GM23338 (cell line): ENCODE measurements around the gene FAM171A2. TPM values are rescaled to one million over a fixed set of nuclear protein-coding genes. Genes with fewer than 3 reads are reported as not detected.

ENCODE experiments used
- ATAC-seq: fragments of 200-7000 bp; cut with Tn5 transposase; 3 replicates; pipeline ENCODE4 v1.9.1; 2020
- DNase-seq: peaks from one replicate; pipeline ENCODE4 v3.0.0-alpha.2; 2015; ENCODE audit warnings: low spot score
- H2AFZ ChIP-seq: fragments of 200-600 bp; sonication (generic); 2 replicates; pipeline ENCODE4 v1.8.0; 2016; ENCODE audit warnings: antibody characterized with exemption, mild to moderate bottlenecking, moderate library complexity
- H3F3A ChIP-seq: fragments of 200-600 bp; sonication (generic); replicated peaks from 2 replicates; pipeline ENCODE4 v1.8.0; 2017; ENCODE audit warnings: antibody characterized with exemption, mixed run types, low read depth
- H3K27ac ChIP-seq: fragments of 200-600 bp; sonication (generic); 2 replicates; pipeline ENCODE4 v1.6.1; 2016; ENCODE audit warnings: low read depth
- H3K27me3 ChIP-seq: fragments of 200-600 bp; sonication (generic); 2 replicates; pipeline ENCODE4 v1.8.0; 2016; ENCODE audit warnings: mild to moderate bottlenecking, mixed run types, moderate library complexity; ENCODE audit not compliant: insufficient read depth
- H3K36me3 ChIP-seq: fragments of 200-600 bp; sonication (generic); 2 replicates; pipeline ENCODE4 v1.8.0; 2016; ENCODE audit warnings: mild to moderate bottlenecking; ENCODE audit not compliant: insufficient read depth
- H3K4me1 ChIP-seq: fragments of 200-600 bp; sonication (generic); 2 replicates; pipeline ENCODE4 v1.8.0; 2016; ENCODE audit warnings: mild to moderate bottlenecking, moderate library complexity; ENCODE audit not compliant: insufficient read depth
- H3K4me2 ChIP-seq: fragments of 200-600 bp; sonication (generic); 2 replicates; pipeline ENCODE4 v1.7.1; 2017; ENCODE audit warnings: mixed run types
- H3K4me3 ChIP-seq: fragments of 200-600 bp; sonication (generic); 2 replicates; pipeline ENCODE4 v1.6.1; 2016; ENCODE audit warnings: mixed run types
- H3K79me2 ChIP-seq: fragments of 200-600 bp; sonication (generic); replicated peaks from 2 replicates; pipeline ENCODE4 v1.8.0; 2017; ENCODE audit warnings: mild to moderate bottlenecking; ENCODE audit not compliant: insufficient read depth
- H3K9me2 ChIP-seq: fragments of 200-600 bp; sonication (generic); 2 replicates; pipeline ENCODE4 v1.8.0; 2017; ENCODE audit not compliant: insufficient read depth
- H4K20me1 ChIP-seq: fragments of 200-600 bp; sonication (generic); replicated peaks from 2 replicates; pipeline ENCODE4 v1.8.0; 2017; ENCODE audit warnings: mild to moderate bottlenecking; ENCODE audit not compliant: insufficient read depth
- H3K27ac Mint-ChIP-seq: 2 replicates; pipeline ENCODE4 v1.8.0; 2020; ENCODE audit warnings: inconsistent platforms, mild to moderate bottlenecking, moderate library complexity, mixed read lengths
- H3K27me3 Mint-ChIP-seq: 3 replicates; pipeline ENCODE4 v1.8.0; 2022; ENCODE audit warnings: low read depth, mild to moderate bottlenecking, moderate library complexity, mixed read lengths, inconsistent platforms; ENCODE audit not compliant: insufficient read depth, poor library complexity
- H3K36me3 Mint-ChIP-seq: 3 replicates; pipeline ENCODE4 v1.8.0; 2021; ENCODE audit warnings: low read depth, mild to moderate bottlenecking, inconsistent platforms, moderate library complexity, mixed read lengths
- H3K4me1 Mint-ChIP-seq: 3 replicates; pipeline ENCODE4 v1.8.0; 2020; ENCODE audit warnings: mild to moderate bottlenecking, inconsistent platforms, mixed read lengths
- H3K4me3 Mint-ChIP-seq: 3 replicates; pipeline ENCODE4 v1.8.0; 2021; ENCODE audit warnings: moderate library complexity, mild to moderate bottlenecking, inconsistent platforms, mixed read lengths
- H3K9me3 Mint-ChIP-seq: 3 replicates; pipeline ENCODE4 v1.8.0; 2020; ENCODE audit warnings: moderate library complexity, mild to moderate bottlenecking, inconsistent platforms, mixed read lengths
- CREB1 ChIP-seq: fragments of 250-450 bp; sonication (Bioruptor Pico); IDR thresholded peaks from 2 replicates; pipeline ENCODE4 v1.5.0; 2020; ENCODE audit warnings: low read depth, mild to moderate bottlenecking, moderate library complexity
- ETS1 ChIP-seq: IDR thresholded peaks from 2 replicates; pipeline ENCODE4 v1.6.1; 2016; ENCODE audit warnings: antibody characterized with exemption
- EZH2 ChIP-seq: fragments of 200-600 bp; sonication (generic); IDR thresholded peaks from one replicate; pipeline ENCODE4 v1.8.0; 2017; ENCODE audit warnings: antibody characterized with exemption, mild to moderate bottlenecking, low read depth; ENCODE audit not compliant: unreplicated experiment
- JUNB ChIP-seq: IDR thresholded peaks from one replicate; pipeline ENCODE4 v1.6.1; 2016; ENCODE audit warnings: antibody characterized with exemption; ENCODE audit not compliant: unreplicated experiment
- NANOG ChIP-seq: IDR thresholded peaks from 2 replicates; pipeline ENCODE4 v1.6.1; 2016; ENCODE audit warnings: antibody characterized with exemption, borderline replicate concordance
- POLR2AphosphoS5 ChIP-seq: IDR thresholded peaks from 2 replicates; pipeline ENCODE4 v1.6.1; 2016; ENCODE audit warnings: antibody characterized with exemption, low read depth
- ZNF114 ChIP-seq: fragments of 250-450 bp; sonication (Bioruptor Pico); IDR thresholded peaks from 2 replicates; pipeline ENCODE4 v1.5.0; 2020; ENCODE audit warnings: mild to moderate bottlenecking, moderate library complexity
- polyA plus RNA-seq: library from polyadenylated mRNA; unstranded; fragments of >200 nt; fragmentation: Nextera tagmentation; extraction: Ambion mirVana; gene quantifications from 2 replicates; pipeline ENCODE4 v1.2.1, GENCODE V29; 2016
- total RNA-seq: library from RNA; depleted of rRNA; stranded (reverse); fragments of >200 nt; shearing (Covaris generic); gene quantifications from 2 replicates; pipeline ENCODE4 v1.2.3, GENCODE V29; 2014
- TF ChIP-seq, protein P1 (sequence below): fragments of 250-450 bp; sonication (Bioruptor Pico); IDR thresholded peaks from 2 replicates; pipeline ENCODE4 v1.5.0; 2020; ENCODE audit warnings: mild to moderate bottlenecking, moderate library complexity

FAM171A2 gene
- total and polyA plus RNA-seq, 2 experiments from 2014 or later: 4.1 to 35.4 TPM

DNA sequence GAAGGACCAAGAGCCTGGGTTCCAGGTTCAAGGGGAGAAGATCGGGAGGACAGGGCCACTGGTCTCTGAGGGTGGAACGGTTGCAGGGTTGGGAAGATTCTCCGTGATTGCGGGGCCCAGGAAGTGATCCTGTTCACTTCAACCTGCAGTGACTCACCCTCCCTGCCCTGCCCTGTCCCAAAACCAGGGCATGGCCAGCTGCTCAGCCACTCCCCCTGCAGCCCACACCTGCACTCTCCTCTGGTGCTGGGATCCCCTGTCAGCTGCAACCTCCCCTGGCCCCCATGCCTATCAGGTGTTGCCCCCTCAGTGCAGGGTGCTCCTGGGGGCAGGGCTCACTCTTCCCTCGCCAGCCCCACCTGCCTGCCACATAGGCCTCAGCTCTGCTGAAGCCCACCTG is 54.2 kb downstream of the FAM171A2 start (continued):
- TF ChIP-seq, protein P1, sequence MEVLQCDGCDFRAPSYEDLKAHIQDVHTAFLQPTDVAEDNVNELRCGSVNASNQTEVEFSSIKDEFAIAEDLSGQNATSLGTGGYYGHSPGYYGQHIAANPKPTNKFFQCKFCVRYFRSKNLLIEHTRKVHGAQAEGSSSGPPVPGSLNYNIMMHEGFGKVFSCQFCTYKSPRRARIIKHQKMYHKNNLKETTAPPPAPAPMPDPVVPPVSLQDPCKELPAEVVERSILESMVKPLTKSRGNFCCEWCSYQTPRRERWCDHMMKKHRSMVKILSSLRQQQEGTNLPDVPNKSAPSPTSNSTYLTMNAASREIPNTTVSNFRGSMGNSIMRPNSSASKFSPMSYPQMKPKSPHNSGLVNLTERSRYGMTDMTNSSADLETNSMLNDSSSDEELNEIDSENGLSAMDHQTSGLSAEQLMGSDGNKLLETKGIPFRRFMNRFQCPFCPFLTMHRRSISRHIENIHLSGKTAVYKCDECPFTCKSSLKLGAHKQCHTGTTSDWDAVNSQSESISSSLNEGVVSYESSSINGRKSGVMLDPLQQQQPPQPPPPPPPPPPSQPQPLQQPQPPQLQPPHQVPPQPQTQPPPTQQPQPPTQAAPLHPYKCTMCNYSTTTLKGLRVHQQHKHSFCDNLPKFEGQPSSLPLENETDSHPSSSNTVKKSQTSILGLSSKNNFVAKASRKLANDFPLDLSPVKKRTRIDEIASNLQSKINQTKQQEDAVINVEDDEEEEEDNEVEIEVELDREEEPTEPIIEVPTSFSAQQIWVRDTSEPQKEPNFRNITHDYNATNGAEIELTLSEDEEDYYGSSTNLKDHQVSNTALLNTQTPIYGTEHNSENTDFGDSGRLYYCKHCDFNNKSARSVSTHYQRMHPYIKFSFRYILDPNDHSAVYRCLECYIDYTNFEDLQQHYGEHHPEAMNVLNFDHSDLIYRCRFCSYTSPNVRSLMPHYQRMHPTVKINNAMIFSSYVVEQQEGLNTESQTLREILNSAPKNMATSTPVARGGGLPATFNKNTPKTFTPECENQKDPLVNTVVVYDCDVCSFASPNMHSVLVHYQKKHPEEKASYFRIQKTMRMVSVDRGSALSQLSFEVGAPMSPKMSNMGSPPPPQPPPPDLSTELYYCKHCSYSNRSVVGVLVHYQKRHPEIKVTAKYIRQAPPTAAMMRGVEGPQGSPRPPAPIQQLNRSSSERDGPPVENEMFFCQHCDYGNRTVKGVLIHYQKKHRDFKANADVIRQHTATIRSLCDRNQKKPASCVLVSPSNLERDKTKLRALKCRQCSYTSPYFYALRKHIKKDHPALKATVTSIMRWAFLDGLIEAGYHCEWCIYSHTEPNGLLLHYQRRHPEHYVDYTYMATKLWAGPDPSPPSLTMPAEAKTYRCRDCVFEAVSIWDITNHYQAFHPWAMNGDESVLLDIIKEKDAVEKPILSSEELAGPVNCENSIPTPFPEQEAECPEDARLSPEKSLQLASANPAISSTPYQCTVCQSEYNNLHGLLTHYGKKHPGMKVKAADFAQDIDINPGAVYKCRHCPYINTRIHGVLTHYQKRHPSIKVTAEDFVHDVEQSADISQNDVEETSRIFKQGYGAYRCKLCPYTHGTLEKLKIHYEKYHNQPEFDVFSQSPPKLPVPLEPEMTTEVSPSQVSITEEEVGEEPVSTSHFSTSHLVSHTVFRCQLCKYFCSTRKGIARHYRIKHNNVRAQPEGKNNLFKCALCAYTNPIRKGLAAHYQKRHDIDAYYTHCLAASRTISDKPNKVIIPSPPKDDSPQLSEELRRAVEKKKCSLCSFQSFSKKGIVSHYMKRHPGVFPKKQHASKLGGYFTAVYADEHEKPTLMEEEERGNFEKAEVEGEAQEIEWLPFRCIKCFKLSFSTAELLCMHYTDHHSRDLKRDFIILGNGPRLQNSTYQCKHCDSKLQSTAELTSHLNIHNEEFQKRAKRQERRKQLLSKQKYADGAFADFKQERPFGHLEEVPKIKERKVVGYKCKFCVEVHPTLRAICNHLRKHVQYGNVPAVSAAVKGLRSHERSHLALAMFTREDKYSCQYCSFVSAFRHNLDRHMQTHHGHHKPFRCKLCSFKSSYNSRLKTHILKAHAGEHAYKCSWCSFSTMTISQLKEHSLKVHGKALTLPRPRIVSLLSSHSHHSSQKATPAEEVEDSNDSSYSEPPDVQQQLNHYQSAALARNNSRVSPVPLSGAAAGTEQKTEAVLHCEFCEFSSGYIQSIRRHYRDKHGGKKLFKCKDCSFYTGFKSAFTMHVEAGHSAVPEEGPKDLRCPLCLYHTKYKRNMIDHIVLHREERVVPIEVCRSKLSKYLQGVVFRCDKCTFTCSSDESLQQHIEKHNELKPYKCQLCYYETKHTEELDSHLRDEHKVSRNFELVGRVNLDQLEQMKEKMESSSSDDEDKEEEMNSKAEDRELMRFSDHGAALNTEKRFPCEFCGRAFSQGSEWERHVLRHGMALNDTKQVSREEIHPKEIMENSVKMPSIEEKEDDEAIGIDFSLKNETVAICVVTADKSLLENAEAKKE (CRISPR knock-in tag): no peak
- TF ChIP-seq EZH2: no peak

DNA sequence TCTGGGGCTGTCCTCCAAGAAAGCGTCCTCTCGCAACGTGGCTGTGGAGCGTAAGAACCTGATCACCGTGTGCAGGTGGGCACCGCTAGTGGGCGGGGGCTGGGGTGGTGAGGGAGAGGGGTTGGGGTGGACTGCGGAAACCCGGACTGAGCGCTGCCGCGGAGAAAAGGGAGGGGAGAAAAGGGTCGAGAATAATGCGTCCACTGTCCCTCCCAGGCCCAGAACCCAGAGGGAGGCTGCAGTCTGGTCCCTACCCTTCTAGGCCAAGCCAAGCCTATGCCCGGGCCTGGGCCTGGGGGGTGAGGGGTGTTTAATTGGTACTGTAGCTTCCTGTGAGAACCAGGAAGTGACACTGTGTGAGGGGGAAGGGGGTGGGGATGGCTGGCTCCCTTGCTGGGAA is 54.8 kb downstream of the FAM171A2 start:
- no peak for DNase-seq
- Mint-ChIP-seq H3K4me3 (peak overlapping the region; percentile 69), H3K36me3 (no peaks in the 10 kb centered on the region), H3K9me3 (no peaks in the 10 kb centered on the region; the same call in 2 of the 3 replicates), H3K27me3 (peaks cover 28% of the 10 kb centered on the region), H3K4me1 (peaks cover 45% of the 10 kb centered on the region), H3K27ac (no peak overlapping the region)
- H3K27me3 ChIP-seq: peaks cover 5% of the 10 kb centered on the region
- peaks cover 18% of the 10 kb centered on the region; the same call in 1 of the 2 replicates for H3K4me1 ChIP-seq
- H3K4me3 ChIP-seq: peak overlapping the region; percentile 79
- ATAC-seq: peak; percentile 0; the same call in 1 of the 3 replicates
- no peaks in the 10 kb centered on the region for H3K9me2 ChIP-seq
- H3K27ac ChIP-seq: no peak overlapping the region
- H3K79me2 ChIP-seq: no peaks in the 10 kb centered on the region
- no peaks in the 10 kb centered on the region for H3K36me3 ChIP-seq
- peak overlapping the region; percentile 96 for H3K4me2 ChIP-seq
- peaks cover 12% of the 10 kb centered on the region; the same call in 1 of the 2 replicates for H3F3A ChIP-seq
- peak overlapping the region; percentile 47; the same call in 1 of the 2 replicates for H2AFZ ChIP-seq
- TF ChIP-seq NANOG (no peak), ZNF114 (CRISPR knock-in tag) (no peak), JUNB (no peak), CREB1 (CRISPR knock-in tag) (no peak), ETS1 (no peak), POLR2AphosphoS5 (no peak), EZH2 (no peak)
- H4K20me1 ChIP-seq: 0 out of 2 replicates have a peak, but pooled peaks cover 3% of the 10 kb centered on the region
